ENCODE results near the gene CYP26A1. TPM values are rescaled to one million over a fixed set of nuclear protein-coding genes. Genes with fewer than 3 reads are reported as not detected.

The CYP26A1 gene
- total RNA-seq, 1 experiment from 2014 or later, result 0.17 TPM

- DNase-seq (ENCODE audit: low read depth, low spot score), result no peak
- Histone ChIP-seq H3K4me1 (ENCODE audit: control insufficient read depth in 1 of 2, insufficient read depth in 2 of 2, low read length in 2 of 2) (peaks cover 8 to 23% of the 10 kb centered on the region in 2 experiments; a peak in 2 of 4 replicates), H3K79me2 (ENCODE audit: insufficient read depth, low read length) (no peaks in the 10 kb centered on the region), H3K9ac (ENCODE audit: low read length) (no peak overlapping the region), H3K9me2 (ENCODE audit: insufficient read depth) (no peaks in the 10 kb centered on the region), H3K36me3 (ENCODE audit: control insufficient read depth in 1 of 2, insufficient read depth in 2 of 2, low read length in 2 of 2) (no peaks in the 10 kb centered on the region), H3K27me3 (ENCODE audit: insufficient read depth, low read length) (no peaks in the 10 kb centered on the region), H3K9me3 (ENCODE audit: control insufficient read depth in 1 of 2, insufficient read depth in 1 of 2, low read depth in 1 of 2, low read length in 2 of 2) (no peaks in the 10 kb centered on the region), H2AFZ (ENCODE audit: low read depth, low read length, poor library complexity, severe bottlenecking) (no peak overlapping the region), H3K27ac (ENCODE audit: low read depth, low read length) (no peak overlapping the region), H3K4me3 (replicated peaks in 1 of 2; ENCODE audit: low read depth in 1 of 2, low read length in 2 of 2) (no peak overlapping the region), H4K20me1 (ENCODE audit: insufficient read depth) (no peaks in the 10 kb centered on the region), H3K4me2 (ENCODE audit: low read length) (no peak overlapping the region)
- RAD21 ChIA-PET (ENCODE audit: low non-redundant PET in 1 of 2, low total read pairs in 2 of 2, uncharacterized antibody in 2 of 2, unreplicated experiment in 2 of 2), result no interaction called here
- TF ChIP-seq MAX (IDR thresholded peaks at IDR 0.05) (no peak), EZH2 (IDR thresholded peaks at IDR 0.05) (no peak), POLR2A (IDR thresholded peaks at IDR 0.05; ENCODE audit: borderline replicate concordance, extremely low read depth, insufficient read depth, insufficient read length) (no peak), RAD21 (IDR thresholded peaks at IDR 0.05; ENCODE audit: low read depth) (no peak), ATF3 (IDR thresholded peaks at IDR 0.05) (no peak), FOSL1 (IDR thresholded peaks at IDR 0.05; ENCODE audit: low read depth) (no peak), ELF1 (IDR thresholded peaks at IDR 0.05; ENCODE audit: borderline replicate concordance, low read depth) (no peak), SP1 (IDR thresholded peaks at IDR 0.05; ENCODE audit: low read depth) (no peak), SRF (IDR thresholded peaks at IDR 0.05; ENCODE audit: low read depth) (no peak), YY1 (IDR thresholded peaks at IDR 0.05; ENCODE audit: extremely low read depth, insufficient replicate concordance, low read depth, low read length) (no peak), POLR2AphosphoS5 (IDR thresholded peaks at IDR 0.05; ENCODE audit: low read depth, low read length) (no peak), ZNF274 (IDR thresholded peaks at IDR 0.05; ENCODE audit: low read depth, low read length) (no peak), CEBPB (IDR thresholded peaks at IDR 0.05; ENCODE audit: low read depth) (no peak), CBX3 (IDR thresholded peaks at IDR 0.05; ENCODE audit: low read depth) (no peak), TCF7L2 (IDR thresholded peaks at IDR 0.05; ENCODE audit: borderline replicate concordance, extremely low read depth, insufficient read depth, insufficient read length) (no peak), CTCF (IDR thresholded peaks at IDR 0.05 in 2 of 3, conservative IDR thresholded peaks at IDR 0.05 in 1 of 3; ENCODE audit: borderline replicate concordance in 1 of 3, insufficient read depth in 1 of 3, low read depth in 2 of 3, low read length in 2 of 3) (no peak), SIN3A (IDR thresholded peaks at IDR 0.05; ENCODE audit: low read depth) (no peak)
- CTCF ChIA-PET, result interaction anchor here (1.0 kb wide), 1 partner anchor 10 kb away, joined by 3 read pairs; no protein-coding TSS in a partner anchor
- no TSS peak for BruUV-seq (replicated peaks)
- no peak for ATAC-seq
- intact Hi-C loops (cut with micrococcal nuclease), result loop anchor here (10.0 kb wide), 1 partner anchor 193 kb away; no protein-coding TSS in a partner anchor
- POLR2A ChIA-PET, result no interaction called here
Measured at GRCh38 chr10:93077860-93078337, 4.2 kb downstream of the CYP26A1 start.
